ENCODE results near the gene CHST1. TPM values are rescaled to one million over a fixed set of nuclear protein-coding genes. Genes with fewer than 3 reads are reported as not detected.

The CHST1 gene
- total RNA-seq, 3 donors from 2014 or later: 0.08 to 0.25 TPM; not detected in 1

GRCh38 chr11:45603946-45604682, 61.3 kb downstream of the CHST1 start:
- DNase-seq (no peak), ATAC-seq (no peak)
- Mint-ChIP-seq H3K27me3 (ENCODE audit: low read depth) (peaks cover 31% of the 10 kb centered on the region), H3K4me1 (ENCODE audit: low read depth) (no peaks in the 10 kb centered on the region), H3K9me3 (no peaks in the 10 kb centered on the region), H3K4me3 (no peak overlapping the region), H3K36me3 (ENCODE audit: insufficient read depth) (no peaks in the 10 kb centered on the region)

- no peaks in the 10 kb centered on the region for H3K9me3 Mint-ChIP-seq
- no peak for ATAC-seq
- no peak overlapping the region for H3K4me3 Mint-ChIP-seq
Observed at GRCh38 chr11:45599161-45599943, 66.1 kb downstream of the CHST1 start.

More at GRCh38 chr11:45599161-45599943, 66.1 kb downstream of the CHST1 start:
- Mint-ChIP-seq H3K4me1 (ENCODE audit: low read depth) (no peaks in the 10 kb centered on the region), H3K36me3 (ENCODE audit: insufficient read depth) (no peaks in the 10 kb centered on the region), H3K27me3 (ENCODE audit: low read depth) (peaks cover 19% of the 10 kb centered on the region)
- no peak for DNase-seq

Other genes with a start within 250 kb of the CHST1 start
- 10 to 100 TPM; 14.7 to 17.5 (median 15.8) TPM for gene SLC35C1, start 139.5 kb upstream of the CHST1 start, total RNA-seq
- 10 to 100 TPM; 19.7 to 21.9 (median 19.9) TPM for gene CRY2, start 181.9 kb upstream of the CHST1 start, total RNA-seq
- gene MAPK8IP1, start 220.0 kb upstream of the CHST1 start, total RNA-seq: 1 to 10 TPM in 1 of 3 donors, under 1 TPM in 2; 0.71 to 1.4 (median 0.87) TPM
- 1 to 10 TPM; 2.3 to 3.3 (median 2.4) TPM for gene FREY1, start 241.6 kb upstream of the CHST1 start, total RNA-seq

Measured in activated T-cell treated with anti-CD3 and anti-CD28 coated beads, Interleukin-2, amount 50 U/mL, for 4 hours (primary cell).